HepG2 (cell line): ENCODE data around the gene CD7. TPM values are rescaled to one million over a fixed set of nuclear protein-coding genes. Genes with fewer than 3 reads are reported as not detected.

Experiments
- ATF7-NPFF ChIP-seq: sonication (generic); formaldehyde crosslinking; IDR thresholded peaks from 2 replicates; pipeline ENCODE4 v1.8.1; 2023; ENCODE audit warnings: mild to moderate bottlenecking, low read depth, missing genetic modification reagents, moderate library complexity
- CENPT ChIP-seq: sonication (generic); formaldehyde crosslinking; IDR thresholded peaks from 2 replicates; pipeline ENCODE4 v1.8.0; 2022; ENCODE audit warnings: low read depth, mild to moderate bottlenecking, moderate library complexity, missing genetic modification reagents
- EED ChIP-seq: sonication (generic); formaldehyde crosslinking; IDR thresholded peaks from 2 replicates; pipeline ENCODE4 v1.5.0; 2020; ENCODE audit warnings: mild to moderate bottlenecking, missing genetic modification reagents
- KDM3A ChIP-seq: IDR thresholded peaks from 2 replicates; pipeline ENCODE4 v1.6.1; 2018; ENCODE audit warnings: low read depth, missing compliant biosample characterization
- NCOR1 ChIP-seq: fragments of 200-600 bp; sonication (generic); IDR thresholded peaks from 2 replicates; pipeline ENCODE4 v1.7.0; 2017; ENCODE audit warnings: antibody characterized with exemption, low read length, borderline replicate concordance
- PLRG1 ChIP-seq: fragments of 450-650 bp; conservative IDR thresholded peaks from 2 replicates; pipeline ENCODE4 v1.6.1; 2016
- PTBP1 ChIP-seq: fragments of 200-400 bp; formaldehyde crosslinking; IDR thresholded peaks from 2 replicates; pipeline ENCODE4 v1.6.1; 2018; ENCODE audit warnings: low read length, low read depth; ENCODE audit not compliant: poor library complexity, severe bottlenecking
- REPIN1 ChIP-seq: sonication (generic); formaldehyde crosslinking; IDR thresholded peaks from 2 replicates; pipeline ENCODE4 v1.8.0; 2022; ENCODE audit warnings: missing genetic modification reagents, low read depth, mild to moderate bottlenecking, borderline replicate concordance
- RORA ChIP-seq: sonication (generic); formaldehyde crosslinking; IDR thresholded peaks from 2 replicates; pipeline ENCODE4 v1.5.0; 2020; ENCODE audit warnings: mild to moderate bottlenecking, missing genetic modification reagents, moderate library complexity
- SMYD3 ChIP-seq: sonication (generic); formaldehyde crosslinking; IDR thresholded peaks from 2 replicates; pipeline ENCODE4 v1.8.1; 2023; ENCODE audit warnings: mild to moderate bottlenecking, missing genetic modification reagents
- SP140L ChIP-seq: sonication (generic); formaldehyde crosslinking; IDR thresholded peaks from 2 replicates; pipeline ENCODE4 v1.4.0; 2020; ENCODE audit warnings: missing genetic modification reagents, borderline replicate concordance
- TOE1 ChIP-seq: sonication (generic); formaldehyde crosslinking; IDR thresholded peaks from 2 replicates; pipeline ENCODE4 v1.4.0; 2020; ENCODE audit warnings: mild to moderate bottlenecking, missing genetic modification reagents
- TP53 ChIP-seq: sonication (generic); formaldehyde crosslinking; conservative IDR thresholded peaks from 2 replicates; pipeline ENCODE4 v1.4.0; 2020; ENCODE audit warnings: missing genetic modification reagents
- YEATS2 ChIP-seq: sonication (generic); formaldehyde crosslinking; IDR thresholded peaks from 2 replicates; pipeline ENCODE4 v1.4.0; 2020; ENCODE audit warnings: missing genetic modification reagents, borderline replicate concordance
- ZBTB7A ChIP-seq: sonication (generic); formaldehyde crosslinking; IDR thresholded peaks from 2 replicates; pipeline ENCODE4 v1.8.0; 2022; ENCODE audit warnings: mild to moderate bottlenecking, missing genetic modification reagents
- ZFYVE20 ChIP-seq: sonication (generic); formaldehyde crosslinking; IDR thresholded peaks from 2 replicates; pipeline ENCODE4 v1.8.0; 2023; ENCODE audit warnings: low read depth, mild to moderate bottlenecking, moderate library complexity, missing genetic modification reagents, borderline replicate concordance
- ZNF138 ChIP-seq: sonication (generic); formaldehyde crosslinking; IDR thresholded peaks from 2 replicates; pipeline ENCODE4 v1.5.0; 2020; ENCODE audit warnings: mild to moderate bottlenecking, low read depth, missing genetic modification reagents
- ZNF329 ChIP-seq: sonication (generic); formaldehyde crosslinking; IDR thresholded peaks from 2 replicates; pipeline ENCODE4 v1.9.0; 2021; ENCODE audit warnings: low read depth, mild to moderate bottlenecking, missing genetic modification reagents
- ZNF430 ChIP-seq: sonication (generic); formaldehyde crosslinking; IDR thresholded peaks from 2 replicates; pipeline ENCODE4 v1.9.0; 2021; ENCODE audit warnings: mild to moderate bottlenecking, missing genetic modification reagents
- ZNF44 ChIP-seq: sonication (generic); formaldehyde crosslinking; IDR thresholded peaks from 2 replicates; pipeline ENCODE4 v1.5.1; 2020; ENCODE audit warnings: mild to moderate bottlenecking, missing genetic modification reagents
- ZNF558 ChIP-seq: sonication (generic); formaldehyde crosslinking; IDR thresholded peaks from 2 replicates; pipeline ENCODE4 v1.9.0; 2022; ENCODE audit warnings: mild to moderate bottlenecking, missing genetic modification reagents, borderline replicate concordance
- ZNF562 ChIP-seq: sonication (generic); formaldehyde crosslinking; IDR thresholded peaks from 2 replicates; pipeline ENCODE4 v1.8.0; 2022; ENCODE audit warnings: missing genetic modification reagents, borderline replicate concordance
- ZNF780A ChIP-seq: sonication (generic); formaldehyde crosslinking; IDR thresholded peaks from 2 replicates; pipeline ENCODE4 v1.8.0; 2022; ENCODE audit warnings: mild to moderate bottlenecking, missing genetic modification reagents, moderate library complexity
- polyA plus RNA-seq, 8 experiments: library from polyadenylated mRNA; depleted of rRNA in 3 of 8; stranded (reverse) in 7 of 8; unstranded in 1 of 8; fragments of >200 nt; fragmentation: Illumina TruSeq in 4 of 8; extraction: Trizol in 4 of 8; gene quantifications; 2 replicates each; pipeline versions ENCODE4 v1.2.1 to v1.2.3, GENCODE V29; 2011 to 2016; ENCODE audit warnings: low read depth in 4 of 8, missing spikeins in 1 of 8, mixed read lengths in 1 of 8; ENCODE audit not compliant: insufficient read depth in 1 of 8
- total RNA-seq, 5 experiments: library from RNA; depleted of rRNA; stranded (reverse); fragments of >200 nt; fragmentation: Illumina TruSeq; extraction: Trizol; gene quantifications; 2 replicates each; pipeline ENCODE4 v1.2.3, GENCODE V29; 2016; ENCODE audit warnings: low read depth in 1 of 5
- TF ChIP-seq, protein P1 (sequence below): sonication (generic); formaldehyde crosslinking; IDR thresholded peaks from 2 replicates; pipeline ENCODE4 v1.8.0; 2023; ENCODE audit warnings: mild to moderate bottlenecking, missing genetic modification reagents
- TF ChIP-seq, protein P2 (sequence below): sonication (generic); formaldehyde crosslinking; IDR thresholded peaks from 2 replicates; pipeline ENCODE4; 2020; ENCODE audit warnings: missing genetic modification reagents, mild to moderate bottlenecking, borderline replicate concordance

Gene CD7
- total and polyA plus RNA-seq, 2 of the 13 experiments (the other 11 are each of a cell fraction or from before 2014, with no cell fraction given): 67.6 to 76.4 TPM

- TF ChIP-seq, protein P1, sequence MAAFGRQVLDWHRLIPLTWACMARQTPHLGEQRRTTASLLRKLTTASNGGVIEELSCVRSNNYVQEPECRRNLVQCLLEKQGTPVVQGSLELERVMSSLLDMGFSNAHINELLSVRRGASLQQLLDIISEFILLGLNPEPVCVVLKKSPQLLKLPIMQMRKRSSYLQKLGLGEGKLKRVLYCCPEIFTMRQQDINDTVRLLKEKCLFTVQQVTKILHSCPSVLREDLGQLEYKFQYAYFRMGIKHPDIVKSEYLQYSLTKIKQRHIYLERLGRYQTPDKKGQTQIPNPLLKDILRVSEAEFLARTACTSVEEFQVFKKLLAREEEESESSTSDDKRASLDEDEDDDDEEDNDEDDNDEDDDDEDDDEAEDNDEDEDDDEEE: 0 out of 2 replicates have a peak, but pooled peaks have one; percentile 70
- TF ChIP-seq RORA (CRISPR knock-in tag) (no peak), ZNF558 (CRISPR knock-in tag) (peak; percentile 79; the same call in 1 of the 2 replicates), EED (CRISPR knock-in tag) (no peak), ZBTB7A (no peak; the same call in 1 of the 2 replicates), TP53 (no peak), SMYD3 (CRISPR knock-in tag) (no peak), PTBP1 (no peak), KDM3A (peak; percentile 20; the same call in 1 of the 2 replicates), TOE1 (CRISPR knock-in tag) (no peak), ZNF780A (peak; percentile 80; the same call in 1 of the 2 replicates), ZNF44 (CRISPR knock-in tag) (0 out of 2 replicates have a peak, but pooled peaks have one; percentile 64), ZNF562 (CRISPR knock-in tag) (no peak), ZFYVE20 (CRISPR knock-in tag) (no peak), ZNF138 (CRISPR knock-in tag) (0 out of 2 replicates have a peak, but pooled peaks have one; percentile 16), CENPT (CRISPR knock-in tag) (no peak; the same call in 1 of the 2 replicates), PLRG1 (no peak), ZNF430 (CRISPR knock-in tag) (peak; percentile 81; the same call in 1 of the 2 replicates), ATF7-NPFF (CRISPR knock-in tag) (0 out of 2 replicates have a peak, but pooled peaks have one; percentile 72), NCOR1 (peak; percentile 64; the same call in 1 of the 2 replicates), SP140L (CRISPR knock-in tag) (no peak), REPIN1 (peak; percentile 52; the same call in 1 of the 2 replicates), ZNF329 (no peak), YEATS2 (CRISPR knock-in tag) (peak; percentile 38; the same call in 1 of the 2 replicates)
- TF ChIP-seq, protein P2, sequence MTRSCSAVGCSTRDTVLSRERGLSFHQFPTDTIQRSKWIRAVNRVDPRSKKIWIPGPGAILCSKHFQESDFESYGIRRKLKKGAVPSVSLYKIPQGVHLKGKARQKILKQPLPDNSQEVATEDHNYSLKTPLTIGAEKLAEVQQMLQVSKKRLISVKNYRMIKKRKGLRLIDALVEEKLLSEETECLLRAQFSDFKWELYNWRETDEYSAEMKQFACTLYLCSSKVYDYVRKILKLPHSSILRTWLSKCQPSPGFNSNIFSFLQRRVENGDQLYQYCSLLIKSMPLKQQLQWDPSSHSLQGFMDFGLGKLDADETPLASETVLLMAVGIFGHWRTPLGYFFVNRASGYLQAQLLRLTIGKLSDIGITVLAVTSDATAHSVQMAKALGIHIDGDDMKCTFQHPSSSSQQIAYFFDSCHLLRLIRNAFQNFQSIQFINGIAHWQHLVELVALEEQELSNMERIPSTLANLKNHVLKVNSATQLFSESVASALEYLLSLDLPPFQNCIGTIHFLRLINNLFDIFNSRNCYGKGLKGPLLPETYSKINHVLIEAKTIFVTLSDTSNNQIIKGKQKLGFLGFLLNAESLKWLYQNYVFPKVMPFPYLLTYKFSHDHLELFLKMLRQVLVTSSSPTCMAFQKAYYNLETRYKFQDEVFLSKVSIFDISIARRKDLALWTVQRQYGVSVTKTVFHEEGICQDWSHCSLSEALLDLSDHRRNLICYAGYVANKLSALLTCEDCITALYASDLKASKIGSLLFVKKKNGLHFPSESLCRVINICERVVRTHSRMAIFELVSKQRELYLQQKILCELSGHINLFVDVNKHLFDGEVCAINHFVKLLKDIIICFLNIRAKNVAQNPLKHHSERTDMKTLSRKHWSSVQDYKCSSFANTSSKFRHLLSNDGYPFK (CRISPR knock-in tag): peak; percentile 48
Observed at GRCh38 chr17:82325286-82326180, 8.1 kb upstream of the CD7 start (continued).
